Stimulated activated CD8-positive, alpha-beta memory T cell treated with anti-CD3 and anti-CD28 coated beads, Interleukin-4, amount 100 ng/mL, for 1 hour (primary cell): ENCODE results near the gene KRTAP10-1.
"Not testable (repeated sequence)": the region's sequence is repeated elsewhere in the genome, so short reads cannot be mapped to it uniquely, and the experiment has no call there.

Experiments
- DNase-seq, 2 donors: peaks; one replicate each; pipeline ENCODE4 v3.0.0-alpha.2; 2020; ENCODE audit warnings: low read depth in 2 of 2, low spot score in 1 of 2

The KRTAP10-1 gene

DNA sequence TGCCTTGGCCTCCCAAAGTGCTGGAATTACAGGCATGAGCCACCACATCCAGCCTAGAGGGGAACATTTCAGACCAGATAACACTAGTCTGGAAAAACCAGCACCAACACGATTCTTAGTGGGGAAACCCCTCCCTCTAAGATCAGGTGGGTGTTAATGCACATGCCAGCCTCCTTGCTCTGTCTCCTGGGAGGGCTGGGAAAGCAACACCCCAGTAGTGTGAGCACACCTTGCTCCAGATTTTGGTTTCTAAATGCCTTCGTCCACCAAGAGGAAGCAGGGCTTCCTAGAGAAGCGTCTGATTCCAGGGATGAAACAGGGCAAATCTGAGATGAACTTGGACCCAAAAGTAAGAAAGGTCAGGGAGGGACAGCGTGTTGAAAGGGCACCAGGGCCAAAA is 31.3 kb upstream of the KRTAP10-1 start:
- DNase-seq = no peak

DNA sequence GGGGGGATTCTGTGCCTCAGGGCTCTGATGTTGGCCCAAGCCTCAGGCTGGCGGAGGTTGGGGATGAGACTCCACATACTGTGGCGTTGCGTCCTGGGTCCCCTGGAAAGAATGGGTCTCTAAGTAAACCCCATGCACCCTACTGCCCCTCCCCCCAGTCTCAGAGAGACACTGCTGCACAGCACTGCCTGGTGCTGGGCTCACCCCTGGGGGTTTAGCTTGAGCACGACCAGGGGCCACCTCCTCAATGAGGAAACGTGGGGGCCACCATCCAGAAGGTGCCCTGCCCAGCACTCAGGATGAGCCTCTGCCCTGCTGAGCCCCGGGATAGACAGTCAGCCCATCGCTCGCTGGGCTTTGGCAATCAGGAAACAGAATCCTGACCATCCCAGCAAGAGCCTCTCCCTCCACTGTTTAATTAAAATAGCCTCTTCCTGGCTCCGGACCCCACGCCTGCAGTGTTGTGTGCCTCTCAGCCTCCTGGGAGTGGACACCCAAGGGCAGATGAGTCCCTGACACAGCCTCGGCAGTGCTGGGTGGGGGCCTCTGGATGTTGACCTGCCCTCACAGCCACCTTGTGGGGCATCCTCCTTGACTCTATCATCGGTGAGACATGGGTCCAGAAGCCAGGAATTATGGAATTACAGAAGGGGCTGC is 30.0 kb upstream of the KRTAP10-1 start:
- no peak for DNase-seq

DNA sequence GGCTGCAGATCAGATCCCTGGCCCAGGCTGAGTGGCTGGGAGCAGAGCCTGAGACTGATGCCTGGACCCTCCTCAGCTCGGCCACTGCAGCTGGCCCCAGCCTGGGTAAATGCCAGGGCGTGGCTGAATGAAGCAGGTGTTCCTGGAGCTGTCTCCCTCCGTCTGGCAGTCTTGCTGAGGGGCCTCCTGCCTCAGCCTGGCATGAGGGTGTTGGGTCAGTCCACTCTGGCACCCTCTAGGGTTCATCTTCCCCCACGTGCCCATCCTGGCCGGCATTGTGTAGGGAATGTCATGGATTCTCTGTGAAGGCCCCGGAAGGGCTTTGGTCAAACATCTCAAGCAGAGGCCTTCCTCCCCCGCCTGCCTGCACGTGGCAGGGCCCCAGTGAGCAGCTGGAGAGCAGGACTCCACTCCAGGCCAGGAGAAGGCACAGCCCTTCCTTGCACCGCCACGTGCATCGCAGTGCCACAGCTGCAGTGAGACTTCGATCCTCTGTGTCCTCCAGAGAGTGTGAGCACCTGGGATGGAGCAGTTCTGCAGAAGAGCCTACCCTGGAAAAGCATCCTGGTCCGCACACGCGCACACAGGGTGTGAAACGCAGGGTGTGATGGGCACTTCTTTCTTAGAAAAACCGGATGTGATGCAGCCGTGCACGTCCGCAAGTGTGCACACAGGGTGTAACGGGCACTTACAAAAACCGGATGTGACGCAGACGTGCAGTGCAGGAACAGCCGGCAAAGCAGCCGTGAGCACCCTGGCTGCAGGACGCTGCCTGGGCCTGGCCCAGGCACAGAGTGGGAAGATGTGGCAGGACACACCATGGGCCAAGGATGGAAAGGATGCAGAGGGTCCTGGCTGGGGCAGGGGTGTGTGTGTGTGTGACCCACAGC is 28.9 kb upstream of the KRTAP10-1 start:
- no peak for DNase-seq

DNA sequence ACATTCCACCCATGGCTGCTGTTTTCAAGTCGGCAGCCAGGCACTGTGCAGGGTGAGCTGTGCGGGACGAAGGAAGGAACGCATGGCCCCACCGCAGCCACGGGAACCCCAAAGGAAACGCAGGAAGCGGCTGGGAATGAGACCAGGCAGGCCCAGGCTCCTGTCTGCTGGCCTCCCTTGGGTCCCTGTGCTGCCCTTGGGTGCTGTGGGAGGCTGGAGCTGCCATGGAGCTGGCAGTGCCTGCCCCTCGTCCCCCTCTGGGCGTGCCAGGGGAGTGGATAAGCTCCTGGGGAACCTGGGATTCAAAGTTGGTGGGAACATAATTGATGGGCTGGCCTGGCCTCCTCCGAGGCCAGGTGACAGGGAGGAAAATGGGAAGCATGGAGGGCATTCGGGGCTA is 28.3 kb upstream of the KRTAP10-1 start:
- DNase-seq = no peak

DNA sequence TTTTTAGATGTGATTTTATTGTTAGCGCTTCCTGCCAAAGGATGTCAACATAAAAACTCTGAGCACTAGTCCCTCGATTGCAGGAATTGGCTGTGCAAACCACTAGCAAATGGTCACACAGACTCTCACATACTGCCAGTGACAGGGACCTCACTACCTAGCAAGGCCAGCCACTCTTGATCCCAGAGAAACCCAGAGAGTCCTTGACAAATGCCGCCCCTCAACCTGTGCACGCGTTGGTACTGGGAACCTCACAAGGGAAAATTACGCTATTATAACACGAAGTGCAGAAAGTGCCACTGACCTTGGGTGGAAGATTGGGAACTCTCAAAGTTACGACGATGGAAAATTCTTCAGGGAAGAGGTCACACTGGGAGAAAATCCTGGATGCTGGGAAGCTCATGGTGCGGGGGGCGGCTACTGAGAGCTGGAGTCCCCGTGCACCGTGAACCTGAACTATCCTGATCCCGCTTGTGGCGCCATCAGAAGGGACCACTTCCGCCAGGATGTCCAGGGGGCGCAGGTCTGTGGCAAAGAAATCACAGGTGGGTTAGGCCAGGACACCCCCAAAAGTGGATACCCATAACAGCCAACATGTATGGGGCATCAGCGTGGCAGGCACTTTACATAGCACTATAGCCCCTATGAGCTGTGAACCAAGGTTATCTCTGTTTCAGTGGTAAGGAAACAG is 27.6 kb upstream of the KRTAP10-1 start:
- no peak for DNase-seq

DNA sequence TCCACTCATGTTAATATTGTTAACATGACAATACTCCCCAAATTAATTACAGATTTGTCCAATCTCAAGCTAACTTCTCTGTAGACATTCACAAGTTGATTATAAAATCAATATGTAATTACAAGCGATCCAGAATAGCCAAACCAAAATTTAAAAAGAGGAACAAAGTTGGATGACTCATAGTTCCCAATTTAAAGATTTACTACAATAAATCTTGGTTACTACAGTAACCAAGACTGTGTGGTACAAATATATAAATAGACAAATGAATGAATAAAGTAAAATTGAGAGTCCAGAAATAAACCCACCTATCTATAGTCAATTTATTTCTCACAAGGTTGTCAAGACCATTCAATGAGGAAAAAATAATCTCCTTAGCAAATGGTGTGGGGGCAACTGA is 26.4 kb upstream of the KRTAP10-1 start:
- DNase-seq = no peak

DNA sequence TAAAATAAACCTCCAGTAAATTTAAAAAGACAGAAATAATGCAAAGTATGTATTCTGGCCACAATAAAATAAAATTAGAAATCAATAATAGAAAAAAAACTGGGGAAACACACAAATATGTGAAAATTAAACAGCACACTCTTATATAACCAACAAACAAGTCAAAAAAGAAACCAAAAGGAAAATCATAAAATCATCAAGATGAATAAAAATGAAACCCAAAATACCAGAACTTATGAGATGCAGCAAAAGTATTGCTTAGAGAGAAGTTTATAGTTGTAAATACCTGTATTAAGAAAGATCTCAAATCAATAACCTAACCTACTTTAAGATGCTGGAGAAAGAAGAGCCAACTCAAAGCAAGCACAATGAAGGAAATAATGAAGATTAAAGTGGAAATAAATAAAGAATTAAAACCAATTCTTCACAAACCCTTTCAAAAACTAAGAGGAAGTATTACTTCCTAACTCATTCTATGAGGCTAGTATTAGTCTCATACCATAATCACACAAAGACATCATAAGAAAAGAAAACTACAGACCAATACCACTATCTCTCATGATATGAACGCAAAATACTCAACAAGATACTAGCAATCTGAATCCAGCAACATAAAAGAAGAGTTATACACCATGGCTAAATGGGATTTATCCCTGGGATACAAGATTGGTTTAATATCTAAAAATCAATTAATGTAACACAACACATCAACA is 25.0 kb upstream of the KRTAP10-1 start:
- no peak for DNase-seq

DNA sequence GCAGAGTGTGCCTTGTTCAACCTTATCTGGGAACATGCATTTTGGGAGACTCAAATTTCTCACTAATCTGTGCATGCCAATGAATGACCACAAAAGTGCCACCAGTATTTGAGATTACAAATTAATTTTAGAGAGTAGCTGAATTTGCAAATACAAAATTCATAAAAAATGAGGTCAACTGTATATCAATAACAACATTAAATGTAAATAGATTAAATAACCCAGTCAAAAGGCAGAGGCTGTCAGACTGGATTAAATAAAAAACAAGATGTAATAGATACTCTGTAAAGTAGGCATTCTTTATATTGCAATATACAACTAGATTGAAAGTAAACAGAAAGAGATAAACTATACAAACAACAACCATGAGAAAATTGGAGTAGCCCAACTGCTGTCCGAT is 24.1 kb upstream of the KRTAP10-1 start:
- no peak for DNase-seq

DNA sequence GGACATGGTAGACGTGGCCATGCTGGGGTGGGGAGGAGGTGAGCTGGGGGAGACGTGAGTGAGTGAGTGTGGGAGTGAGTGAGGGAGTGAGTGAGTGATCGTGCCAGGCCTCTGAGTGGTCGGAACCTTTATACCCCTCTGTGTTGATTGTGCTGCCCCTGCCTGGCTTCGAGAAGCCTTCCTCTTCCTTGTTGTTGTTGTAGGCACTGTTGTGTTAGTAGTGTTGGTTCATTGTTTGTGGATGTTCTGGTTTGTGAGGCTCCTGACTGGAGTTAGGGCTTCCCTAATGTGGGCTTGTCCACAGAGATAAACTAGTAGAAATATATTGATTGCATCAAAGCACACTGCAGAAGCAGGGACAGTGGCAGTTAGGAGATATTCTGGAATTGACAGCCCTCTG is 18.7 kb upstream of the KRTAP10-1 start, which contains the start of gene KRTAP10-3:
Gene KRTAP10-3, minus strand, starts transcription at position 101 of the 400 bp plus-strand sequence. Its CDS starts 80 bp downstream, at position 21.
- no peak for DNase-seq

DNA sequence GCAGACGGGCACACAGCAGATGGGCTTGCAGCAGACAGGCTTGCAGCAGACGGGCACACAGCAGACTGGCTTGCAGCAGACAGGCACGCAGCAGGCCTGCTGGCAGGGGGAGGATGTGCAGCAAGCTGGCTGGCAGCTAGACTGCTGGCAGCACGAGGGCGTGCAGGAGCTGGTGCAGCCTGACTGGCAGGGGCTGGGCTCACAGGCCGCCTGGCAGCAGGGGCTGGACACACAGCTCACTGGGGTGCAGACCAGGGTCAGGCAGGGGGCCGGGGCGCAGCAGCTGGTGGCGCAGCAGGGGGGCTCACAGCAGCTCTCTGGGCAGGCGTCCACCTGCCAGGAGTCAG is 18.3 kb upstream of the KRTAP10-1 start:
- not testable (repeated sequence) for DNase-seq

DNA sequence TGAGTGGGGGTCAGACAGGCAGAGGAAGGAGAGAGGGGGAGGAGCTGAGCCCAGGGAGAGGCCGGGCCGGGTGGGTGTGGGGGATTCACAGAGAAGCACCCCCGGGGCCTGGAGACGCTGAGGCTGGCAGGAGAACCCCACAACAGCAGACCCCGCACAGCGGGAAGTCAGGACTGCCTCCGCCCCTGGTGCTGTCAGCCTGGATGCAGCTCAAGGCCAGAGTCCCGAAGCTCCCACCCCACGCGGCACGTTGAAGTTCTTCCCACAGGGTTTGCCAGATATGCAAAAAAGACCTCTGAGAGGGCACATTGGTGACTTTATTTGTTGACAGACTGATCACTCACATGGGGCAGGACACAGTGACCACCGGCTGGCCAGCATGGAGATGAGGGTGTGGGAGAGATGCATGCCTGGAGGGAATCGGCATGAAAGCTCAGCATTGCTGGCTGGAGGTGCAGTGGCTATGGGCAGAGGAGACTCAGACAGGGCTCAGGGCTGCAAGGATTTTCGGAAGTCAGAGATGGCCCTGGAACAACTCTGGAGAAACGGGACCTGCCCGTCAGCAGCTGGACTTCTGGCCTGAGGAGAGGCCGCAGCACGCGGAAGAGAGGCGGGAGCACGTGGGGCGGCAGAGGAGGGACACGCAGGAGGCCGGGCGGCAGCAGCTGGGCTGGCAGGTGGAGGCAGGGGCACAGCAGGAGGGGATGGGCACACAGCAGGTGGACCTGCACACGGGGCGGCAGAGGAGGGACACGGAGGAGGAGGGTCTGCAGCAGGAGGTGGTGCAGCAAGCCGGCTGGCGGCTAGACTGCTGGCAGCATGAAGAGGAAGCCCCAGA is 17.7 kb upstream of the KRTAP10-1 start:
- no peak for DNase-seq

DNA sequence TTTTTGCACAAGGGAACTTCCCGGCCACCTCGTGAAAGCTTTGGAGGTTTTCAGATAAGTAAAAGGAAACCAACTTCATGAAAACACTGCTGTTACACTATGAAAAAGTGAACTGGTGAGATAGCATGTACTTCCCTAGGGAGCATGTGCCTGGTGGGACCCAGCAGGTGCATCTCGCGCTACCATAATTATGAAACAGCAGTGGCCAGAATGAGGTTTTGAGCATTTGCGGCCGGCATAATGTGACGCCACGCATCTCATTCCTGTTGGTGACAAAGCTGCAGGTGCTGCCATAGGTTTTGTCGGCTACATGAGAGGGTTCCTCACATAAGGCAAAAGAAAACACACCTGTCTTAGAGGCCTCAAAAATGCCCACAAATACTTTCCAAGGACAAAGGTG is 16.9 kb upstream of the KRTAP10-1 start:
- DNase-seq = no peak

DNA sequence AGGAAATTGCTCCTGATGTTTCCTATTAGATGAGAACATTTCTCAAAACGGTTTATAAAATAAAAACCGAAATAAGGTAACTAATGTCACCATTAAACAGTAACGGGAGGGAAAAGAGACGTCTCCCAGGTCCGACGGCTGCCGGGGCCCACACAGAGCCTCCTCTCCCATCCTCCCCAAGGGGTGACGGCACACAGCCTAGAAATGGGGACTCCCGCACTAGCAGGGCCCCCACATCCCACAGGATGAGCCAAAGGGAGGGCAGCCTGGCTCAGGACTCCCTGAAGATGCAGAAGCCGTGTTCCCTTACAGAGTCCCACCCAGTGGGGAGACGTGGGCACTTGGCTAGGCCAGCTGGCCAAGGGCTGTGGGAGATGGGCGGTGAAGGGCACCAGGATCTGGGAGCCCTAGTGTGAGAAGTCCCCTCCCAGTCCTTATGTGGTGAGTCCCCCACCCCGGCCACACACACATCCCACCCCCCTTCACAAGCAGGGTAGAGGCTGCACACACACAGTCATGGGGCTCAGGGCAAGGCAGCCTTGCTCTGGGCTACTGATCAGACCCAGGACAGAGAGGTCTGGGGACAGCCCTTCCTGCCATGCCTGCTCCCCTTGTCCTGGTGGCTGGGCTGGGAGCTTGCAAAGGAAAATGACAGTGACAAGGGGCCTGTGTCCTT is 15.3 kb upstream of the KRTAP10-1 start:
- DNase-seq = no peak

DNA sequence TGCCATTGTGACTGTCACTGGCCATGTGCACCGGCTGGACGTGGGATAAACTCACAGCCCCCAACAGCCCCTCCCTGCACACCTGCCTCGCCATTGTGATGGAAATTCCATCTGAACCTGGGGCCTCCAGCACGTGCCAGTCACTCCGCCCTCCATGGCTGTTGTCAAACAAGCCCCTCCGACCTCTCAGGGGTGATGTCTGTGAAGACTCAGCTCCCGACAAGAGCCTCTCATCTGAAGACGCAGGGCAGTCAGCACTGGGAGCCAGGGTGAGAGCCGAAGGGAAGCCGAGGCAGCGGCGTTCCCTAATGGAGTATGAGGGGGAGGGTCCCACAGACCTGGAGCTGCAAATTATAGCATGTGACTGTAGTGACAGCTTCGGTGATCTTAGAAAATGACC is 12.7 kb upstream of the KRTAP10-1 start:
- DNase-seq = no peak

DNA sequence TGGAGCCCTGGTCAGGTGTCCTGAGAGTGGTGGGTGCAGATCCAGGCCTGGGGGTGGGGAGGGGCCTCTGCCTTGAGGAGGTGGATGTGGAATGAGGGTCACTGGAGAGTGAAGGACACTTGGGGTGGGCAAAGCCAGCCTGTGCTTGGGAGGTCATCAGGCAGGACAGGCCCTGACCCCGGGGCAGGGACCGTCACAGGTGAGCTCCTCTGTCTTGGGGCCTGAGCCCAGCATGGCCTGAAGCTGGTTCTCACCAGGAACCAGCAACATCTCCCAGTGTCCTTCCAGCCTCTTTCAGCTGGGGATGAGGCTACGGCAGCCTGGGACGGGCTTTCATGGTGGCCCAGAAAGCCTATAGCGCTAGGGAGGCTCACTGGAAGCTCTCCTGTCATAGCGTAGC is 12.1 kb upstream of the KRTAP10-1 start:
- DNase-seq = no peak

DNA sequence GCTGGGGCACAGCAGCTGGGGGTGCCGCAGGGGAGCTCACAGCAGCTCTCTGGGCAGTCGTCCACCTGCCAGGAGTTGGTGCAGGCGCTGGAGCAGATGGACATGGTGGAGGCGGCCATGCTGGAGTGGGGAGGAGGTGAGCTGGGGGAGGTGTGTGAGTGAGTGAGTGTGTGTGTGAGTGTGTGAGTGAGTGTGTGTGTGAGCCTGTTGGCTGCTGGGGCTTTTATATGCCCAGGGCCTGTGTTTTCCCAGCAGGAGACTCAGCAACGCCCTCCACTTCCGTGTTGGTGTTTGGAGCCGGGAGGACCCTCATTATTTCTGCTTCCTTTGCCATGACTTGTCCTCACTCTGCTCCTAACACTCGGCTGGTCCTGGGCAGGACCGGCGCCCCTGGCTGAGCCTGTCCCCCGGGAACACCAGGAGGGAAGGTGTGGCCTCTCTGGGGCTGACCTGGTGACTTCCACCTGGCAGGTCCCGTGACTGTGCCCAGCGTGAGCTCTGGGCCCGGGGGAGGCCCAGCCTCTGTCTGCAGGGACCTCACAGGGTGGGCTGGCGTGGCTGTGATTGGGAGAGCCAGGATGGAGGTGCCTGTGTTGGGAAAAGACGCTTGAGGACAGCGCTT is 11.5 kb upstream of the KRTAP10-1 start, which contains the start of gene KRTAP10-2:
Gene KRTAP10-2, minus strand, starts transcription at position 166 of the 622 bp plus-strand sequence. Its CDS starts 47 bp downstream, at position 119.
- DNase-seq = no peak

DNA sequence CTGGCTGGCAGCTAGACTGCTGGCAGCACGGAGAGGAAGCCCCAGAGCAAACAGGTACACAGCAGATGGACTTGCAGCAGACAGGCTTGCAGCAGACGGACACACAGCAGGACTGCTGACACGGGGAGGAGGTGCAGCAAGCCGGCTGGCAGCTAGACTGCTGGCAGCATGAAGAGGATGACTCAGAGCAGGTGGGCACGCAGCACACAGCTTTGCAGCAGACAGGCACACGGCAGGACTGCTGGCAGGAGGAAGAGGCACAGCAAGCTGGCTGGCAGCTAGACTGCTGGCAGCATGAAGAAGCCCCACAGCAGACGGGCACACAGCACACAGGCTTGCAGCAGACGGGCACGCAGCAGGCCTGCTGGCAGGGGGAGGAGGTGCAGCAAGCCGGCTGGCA is 10.8 kb upstream of the KRTAP10-1 start:
- DNase-seq = no peak

DNA sequence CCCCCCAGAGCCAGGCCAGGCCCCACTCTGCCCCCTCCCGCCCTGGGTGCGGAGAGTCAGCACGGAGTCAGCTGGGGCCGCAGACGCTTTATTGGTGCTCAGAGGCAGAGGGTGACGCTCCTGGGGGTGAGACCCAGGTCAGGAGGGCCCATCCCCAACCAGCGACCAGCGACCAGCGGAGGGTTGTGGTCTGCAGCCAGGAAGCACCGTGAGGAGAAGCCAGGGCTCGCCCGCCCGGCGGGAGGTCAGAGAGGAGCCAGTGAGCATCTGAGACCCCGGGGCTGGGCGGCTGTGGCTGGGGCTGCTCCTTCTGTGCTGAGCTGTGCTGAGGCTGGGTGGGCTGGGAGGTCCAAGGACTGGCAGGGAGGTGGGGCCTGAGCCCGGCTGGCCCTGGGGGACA is 10.3 kb upstream of the KRTAP10-1 start:
- DNase-seq = not testable (repeated sequence)

DNA sequence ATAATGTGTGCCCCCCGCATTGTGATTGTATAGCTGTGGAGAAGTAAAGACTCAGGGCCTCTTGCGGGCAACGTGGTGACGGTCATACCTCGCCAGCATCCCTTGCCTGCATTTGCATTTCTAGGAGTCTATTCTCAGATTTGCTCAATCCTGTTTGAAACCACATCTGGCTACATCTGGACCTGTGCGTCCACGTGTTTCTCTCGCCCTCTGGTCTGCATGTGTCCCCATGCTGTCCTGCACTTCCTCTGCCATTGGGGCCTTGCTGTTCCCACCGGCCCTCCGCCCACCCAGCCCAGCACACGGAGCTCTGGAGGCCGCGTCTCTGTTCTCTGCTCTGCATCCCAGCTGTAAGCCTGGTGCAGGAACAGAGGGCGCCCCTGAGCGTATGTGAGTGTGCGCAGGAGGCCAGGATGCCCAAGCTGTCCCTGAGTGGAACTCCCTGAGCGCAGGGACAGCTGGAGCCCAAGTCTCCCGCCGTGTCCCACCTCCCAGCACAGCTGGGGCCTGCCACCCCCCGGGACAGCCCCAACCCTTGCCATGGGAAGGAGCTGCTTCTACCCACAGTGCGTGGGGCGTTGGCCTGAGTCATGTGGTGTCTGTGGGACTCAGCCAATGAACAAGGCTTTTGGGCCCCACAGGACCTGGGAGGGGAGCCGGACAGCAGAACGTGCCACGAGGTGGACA is 9.7 kb upstream of the KRTAP10-1 start:
- no peak for DNase-seq
